ENCODE results near the gene HOMEZ.

GRCh38 chr14:23299986-23300686 lies 14.2 kb upstream of the HOMEZ start:
- TF ChIP-seq, protein P1, sequence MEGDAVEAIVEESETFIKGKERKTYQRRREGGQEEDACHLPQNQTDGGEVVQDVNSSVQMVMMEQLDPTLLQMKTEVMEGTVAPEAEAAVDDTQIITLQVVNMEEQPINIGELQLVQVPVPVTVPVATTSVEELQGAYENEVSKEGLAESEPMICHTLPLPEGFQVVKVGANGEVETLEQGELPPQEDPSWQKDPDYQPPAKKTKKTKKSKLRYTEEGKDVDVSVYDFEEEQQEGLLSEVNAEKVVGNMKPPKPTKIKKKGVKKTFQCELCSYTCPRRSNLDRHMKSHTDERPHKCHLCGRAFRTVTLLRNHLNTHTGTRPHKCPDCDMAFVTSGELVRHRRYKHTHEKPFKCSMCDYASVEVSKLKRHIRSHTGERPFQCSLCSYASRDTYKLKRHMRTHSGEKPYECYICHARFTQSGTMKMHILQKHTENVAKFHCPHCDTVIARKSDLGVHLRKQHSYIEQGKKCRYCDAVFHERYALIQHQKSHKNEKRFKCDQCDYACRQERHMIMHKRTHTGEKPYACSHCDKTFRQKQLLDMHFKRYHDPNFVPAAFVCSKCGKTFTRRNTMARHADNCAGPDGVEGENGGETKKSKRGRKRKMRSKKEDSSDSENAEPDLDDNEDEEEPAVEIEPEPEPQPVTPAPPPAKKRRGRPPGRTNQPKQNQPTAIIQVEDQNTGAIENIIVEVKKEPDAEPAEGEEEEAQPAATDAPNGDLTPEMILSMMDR (conservative IDR thresholded peaks at IDR 0.05; ENCODE audit: low read depth in 2 of 2), result no peak
- TF ChIP-seq ETS1 (IDR thresholded peaks at IDR 0.05) (no peak), EZH2 (IDR thresholded peaks at IDR 0.05; ENCODE audit: low read depth, unreplicated experiment) (no peak), POLR2AphosphoS5 (IDR thresholded peaks at IDR 0.05; ENCODE audit: low read depth) (no peak), REST (IDR thresholded peaks at IDR 0.05; ENCODE audit: unreplicated experiment) (no peak), EZH2phosphoT487 (IDR thresholded peaks at IDR 0.05; ENCODE audit: unreplicated experiment) (no peak), CREB1 (CRISPR knock-in tag; IDR thresholded peaks at IDR 0.05; ENCODE audit: low read depth) (no peak)
